Measurements from ENCODE around the gene BORCS5. TPM values are rescaled to one million over a fixed set of nuclear protein-coding genes. Genes with fewer than 3 reads are reported as not detected.

BORCS5 gene
- total RNA-seq, 1 donor from 2014 or later = 13.3 TPM

GRCh38 chr12:12506496-12506890 is 149.6 kb downstream of the BORCS5 start:
- Histone ChIP-seq H2AFZ (replicated peaks) (no peak overlapping the region), H4K20me1 (ENCODE audit: low read depth) (peaks cover 12% of the 10 kb centered on the region), H3K27me3 (no peaks in the 10 kb centered on the region), H3F3A (ENCODE audit: low read depth) (no peaks in the 10 kb centered on the region), H3K4me2 (peak overlapping the region; percentile 29), H3K4me3 (no peak overlapping the region), H3K4me1 (peaks cover 24% of the 10 kb centered on the region), H3K36me3 (no peaks in the 10 kb centered on the region), H3K9me3 (ENCODE audit: low read depth) (no peaks in the 10 kb centered on the region), H3K27ac (no peak overlapping the region), H3K9ac (no peak overlapping the region), H3K79me2 (ENCODE audit: low read depth) (peaks cover 53% of the 10 kb centered on the region)
- Mint-ChIP-seq H3K27ac (no peak overlapping the region), H3K27me3 (ENCODE audit: insufficient read depth, low read depth) (no peaks in the 10 kb centered on the region), H3K9me3 (no peaks in the 10 kb centered on the region), H3K4me3 (no peak overlapping the region), H3K36me3 (peaks cover 8% of the 10 kb centered on the region), H3K4me1 (peaks cover 28% of the 10 kb centered on the region)
- peak; percentile 24 for DNase-seq (ENCODE audit: low spot score)
- no peak for TF ChIP-seq EZH2phosphoT487 (IDR thresholded peaks at IDR 0.05)
- no peak for TF ChIP-seq CTCF (IDR thresholded peaks at IDR 0.05)
- TF ChIP-seq EZH2 (IDR thresholded peaks at IDR 0.05) = no peak

DNA sequence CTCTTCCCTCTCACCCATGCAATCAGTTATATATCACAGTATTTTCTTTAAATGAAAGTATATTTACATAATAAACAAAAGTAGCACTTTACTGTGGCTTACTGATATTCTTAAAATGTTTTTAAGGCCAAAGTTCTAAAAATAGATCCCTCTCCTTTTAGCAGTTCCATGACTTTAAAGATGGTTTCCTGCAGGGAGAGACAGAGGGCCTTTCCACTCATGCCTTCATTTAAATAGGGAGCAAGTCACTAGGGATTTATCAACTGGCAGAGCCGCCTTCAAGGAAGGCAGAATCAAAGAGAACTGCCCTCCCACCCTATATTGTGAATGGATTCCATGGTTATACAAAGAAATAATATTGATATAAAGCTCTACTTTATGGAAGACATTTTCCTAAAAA is 150.2 kb downstream of the BORCS5 start:
- H3K4me1 Mint-ChIP-seq = peaks cover 28% of the 10 kb centered on the region
- Histone ChIP-seq H3K4me2 (peak overlapping the region; percentile 29), H3K79me2 (ENCODE audit: low read depth) (peaks cover 53% of the 10 kb centered on the region)

GRCh38 chr12:12508612-12509011 is 151.7 kb downstream of the BORCS5 start:
- Mint-ChIP-seq H3K27ac (no peak overlapping the region), H3K4me1 (peaks cover 30% of the 10 kb centered on the region), H3K4me3 (no peak overlapping the region), H3K36me3 (peaks cover 4% of the 10 kb centered on the region), H3K9me3 (no peaks in the 10 kb centered on the region), H3K27me3 (ENCODE audit: insufficient read depth, low read depth) (no peaks in the 10 kb centered on the region)
- no peaks in the 10 kb centered on the region for H3K36me3 ChIP-seq
- H2AFZ ChIP-seq (replicated peaks) = no peak overlapping the region
- H3K9ac ChIP-seq = no peak overlapping the region
- H3K79me2 ChIP-seq (ENCODE audit: low read depth) = peaks cover 41% of the 10 kb centered on the region
- H3K4me3 ChIP-seq = no peak overlapping the region
- no peak overlapping the region for H3K4me2 ChIP-seq
- H3K27ac ChIP-seq = no peak overlapping the region
- H3K27me3 ChIP-seq = no peaks in the 10 kb centered on the region
- H3K9me3 ChIP-seq (ENCODE audit: low read depth) = no peaks in the 10 kb centered on the region
- DNase-seq (ENCODE audit: low spot score) = no peak
- H4K20me1 ChIP-seq (ENCODE audit: low read depth) = peaks cover 12% of the 10 kb centered on the region
- TF ChIP-seq EZH2 (IDR thresholded peaks at IDR 0.05) (no peak), CTCF (IDR thresholded peaks at IDR 0.05) (no peak), EZH2phosphoT487 (IDR thresholded peaks at IDR 0.05) (no peak)
- no peaks in the 10 kb centered on the region for H3F3A ChIP-seq (ENCODE audit: low read depth)
- H3K4me1 ChIP-seq = peaks cover 24% of the 10 kb centered on the region

More for the DNA sequence above, 150.2 kb downstream of the BORCS5 start:
- Histone ChIP-seq H3K9me3 (ENCODE audit: low read depth) (no peaks in the 10 kb centered on the region), H4K20me1 (ENCODE audit: low read depth) (peaks cover 12% of the 10 kb centered on the region), H3K27ac (no peak overlapping the region), H3K27me3 (no peaks in the 10 kb centered on the region), H3K4me3 (no peak overlapping the region), H3K36me3 (no peaks in the 10 kb centered on the region), H2AFZ (replicated peaks) (no peak overlapping the region), H3K9ac (no peak overlapping the region), H3F3A (ENCODE audit: low read depth) (no peaks in the 10 kb centered on the region), H3K4me1 (peaks cover 24% of the 10 kb centered on the region)
- DNase-seq (ENCODE audit: low spot score) = no peak
- Mint-ChIP-seq H3K4me3 (no peak overlapping the region), H3K27me3 (ENCODE audit: insufficient read depth, low read depth) (no peaks in the 10 kb centered on the region), H3K27ac (no peak overlapping the region), H3K9me3 (no peaks in the 10 kb centered on the region), H3K36me3 (peaks cover 8% of the 10 kb centered on the region)
- no peak for TF ChIP-seq CTCF (IDR thresholded peaks at IDR 0.05)
- TF ChIP-seq EZH2phosphoT487 (IDR thresholded peaks at IDR 0.05) = no peak
- TF ChIP-seq EZH2 (IDR thresholded peaks at IDR 0.05) = no peak

All from neural progenitor cell (in vitro differentiated cells).